Nephron progenitor cell (in vitro differentiated cells): Measurements from ENCODE around the gene SLC34A2.
"Not testable (repeated sequence)": the region's sequence is repeated elsewhere in the genome, so short reads cannot be mapped to it uniquely, and the experiment has no call there.

Experiments used
- DNase-seq: peaks from one replicate; pipeline ENCODE4 v3.0.0; 2021
- H3K27ac Mint-ChIP-seq: 2 replicates; pipeline ENCODE4 v1.8.0; 2021; ENCODE audit warnings: mild to moderate bottlenecking, moderate library complexity, mixed read lengths
- H3K27me3 Mint-ChIP-seq: 2 replicates; pipeline ENCODE4 v1.8.0; 2021; ENCODE audit warnings: mild to moderate bottlenecking, low read depth, mixed read lengths; ENCODE audit not compliant: poor library complexity
- H3K36me3 Mint-ChIP-seq: 2 replicates; pipeline ENCODE4 v1.8.0; 2021; ENCODE audit warnings: low read depth, mixed read lengths
- H3K4me1 Mint-ChIP-seq: 2 replicates; pipeline ENCODE4 v1.8.0; 2021; ENCODE audit warnings: mixed read lengths
- H3K4me3 Mint-ChIP-seq: 2 replicates; pipeline ENCODE4 v1.8.0; 2021; ENCODE audit warnings: mild to moderate bottlenecking, moderate library complexity, mixed read lengths
- H3K9me3 Mint-ChIP-seq: 2 replicates; pipeline ENCODE4 v1.8.0; 2021; ENCODE audit warnings: mild to moderate bottlenecking, moderate library complexity, mixed read lengths
- TF ChIP-seq, protein P1 (sequence below): fragments of 200-600 bp; sonication (generic); IDR thresholded peaks from 2 replicates; pipeline ENCODE4 v1.5.0; 2021; ENCODE audit warnings: antibody characterized with exemption

Gene SLC34A2

DNA sequence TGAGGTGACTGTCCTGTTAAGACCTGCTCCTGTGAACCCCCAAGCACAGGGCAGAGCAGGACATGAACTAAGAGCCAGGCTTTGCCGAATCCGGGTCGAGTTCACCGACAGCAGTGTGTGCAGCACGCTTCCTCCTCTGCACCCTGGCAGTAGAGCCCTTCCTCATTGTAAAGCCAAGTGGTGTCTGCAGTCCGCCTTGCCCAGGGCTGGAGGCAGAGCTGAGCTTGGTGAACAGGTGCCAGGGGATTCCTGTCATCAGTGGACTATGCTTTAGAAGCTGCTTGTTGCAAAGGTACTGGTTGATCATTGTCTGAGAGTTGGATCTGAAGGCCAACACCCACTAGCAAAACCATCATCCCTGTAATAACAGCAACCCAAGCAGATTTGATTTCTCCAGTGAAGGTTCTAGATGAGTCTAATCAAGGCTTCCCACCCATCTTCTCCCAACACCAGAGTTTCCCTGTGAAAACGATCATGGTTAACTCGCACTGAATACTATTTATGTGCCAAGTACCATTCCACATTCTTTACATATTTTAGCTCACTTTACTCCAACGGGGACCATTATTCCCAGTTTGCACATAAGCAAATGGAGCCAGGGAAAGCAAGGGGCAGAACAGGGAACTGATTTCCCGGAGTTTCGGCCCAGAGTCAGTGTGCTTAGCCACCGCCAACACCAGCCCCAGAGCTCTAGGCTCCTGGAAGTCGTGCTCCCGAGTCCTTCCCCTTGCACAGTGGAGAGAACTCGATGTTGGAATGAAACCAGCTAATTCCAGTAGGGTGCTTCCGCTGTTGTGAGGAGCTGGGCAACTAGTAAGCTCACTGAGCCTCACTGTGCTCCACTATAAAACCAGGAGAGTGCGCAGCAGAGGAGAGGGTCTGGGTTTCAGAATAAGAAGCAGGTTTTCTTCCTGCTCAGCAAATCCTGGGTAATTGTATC, 1.4 kb upstream of the SLC34A2 start:
- peak overlapping the region; percentile 80 for H3K4me3 Mint-ChIP-seq
- no peak for DNase-seq
- TF ChIP-seq, protein P1, sequence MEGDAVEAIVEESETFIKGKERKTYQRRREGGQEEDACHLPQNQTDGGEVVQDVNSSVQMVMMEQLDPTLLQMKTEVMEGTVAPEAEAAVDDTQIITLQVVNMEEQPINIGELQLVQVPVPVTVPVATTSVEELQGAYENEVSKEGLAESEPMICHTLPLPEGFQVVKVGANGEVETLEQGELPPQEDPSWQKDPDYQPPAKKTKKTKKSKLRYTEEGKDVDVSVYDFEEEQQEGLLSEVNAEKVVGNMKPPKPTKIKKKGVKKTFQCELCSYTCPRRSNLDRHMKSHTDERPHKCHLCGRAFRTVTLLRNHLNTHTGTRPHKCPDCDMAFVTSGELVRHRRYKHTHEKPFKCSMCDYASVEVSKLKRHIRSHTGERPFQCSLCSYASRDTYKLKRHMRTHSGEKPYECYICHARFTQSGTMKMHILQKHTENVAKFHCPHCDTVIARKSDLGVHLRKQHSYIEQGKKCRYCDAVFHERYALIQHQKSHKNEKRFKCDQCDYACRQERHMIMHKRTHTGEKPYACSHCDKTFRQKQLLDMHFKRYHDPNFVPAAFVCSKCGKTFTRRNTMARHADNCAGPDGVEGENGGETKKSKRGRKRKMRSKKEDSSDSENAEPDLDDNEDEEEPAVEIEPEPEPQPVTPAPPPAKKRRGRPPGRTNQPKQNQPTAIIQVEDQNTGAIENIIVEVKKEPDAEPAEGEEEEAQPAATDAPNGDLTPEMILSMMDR = no peak
- peaks cover 62% of the 10 kb centered on the region for H3K27me3 Mint-ChIP-seq
- peaks cover 3% of the 10 kb centered on the region for H3K9me3 Mint-ChIP-seq
- H3K27ac Mint-ChIP-seq = no peak overlapping the region
- H3K4me1 Mint-ChIP-seq = peaks cover 15% of the 10 kb centered on the region
- no peaks in the 10 kb centered on the region for H3K36me3 Mint-ChIP-seq

DNA sequence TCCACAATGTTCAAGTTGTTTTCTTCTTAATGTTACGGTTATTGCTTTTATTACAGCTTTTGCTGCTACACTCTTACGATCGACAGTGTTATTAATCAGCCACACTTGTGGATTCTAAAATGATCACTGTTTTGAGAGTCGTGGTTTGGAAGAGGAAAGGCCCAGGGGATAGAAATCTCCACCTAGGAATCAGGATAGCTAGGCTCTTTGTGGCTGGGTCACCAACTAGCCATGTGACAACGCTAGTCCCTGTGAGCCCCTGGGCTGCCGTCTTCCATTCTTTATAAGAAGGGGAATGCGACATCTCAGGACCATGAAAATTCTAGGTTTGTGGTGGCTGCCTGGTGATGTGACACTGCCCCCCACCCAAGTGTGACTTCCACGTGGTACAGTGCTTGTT, 380 bp downstream of the SLC34A2 start:
- Mint-ChIP-seq H3K4me1 (peaks cover 15% of the 10 kb centered on the region), H3K36me3 (no peaks in the 10 kb centered on the region), H3K9me3 (peaks cover 3% of the 10 kb centered on the region), H3K27me3 (peaks cover 63% of the 10 kb centered on the region), H3K27ac (no peak overlapping the region), H3K4me3 (peak overlapping the region; percentile 80)
- no peak for DNase-seq
- TF ChIP-seq, protein P1 = no peak

DNA sequence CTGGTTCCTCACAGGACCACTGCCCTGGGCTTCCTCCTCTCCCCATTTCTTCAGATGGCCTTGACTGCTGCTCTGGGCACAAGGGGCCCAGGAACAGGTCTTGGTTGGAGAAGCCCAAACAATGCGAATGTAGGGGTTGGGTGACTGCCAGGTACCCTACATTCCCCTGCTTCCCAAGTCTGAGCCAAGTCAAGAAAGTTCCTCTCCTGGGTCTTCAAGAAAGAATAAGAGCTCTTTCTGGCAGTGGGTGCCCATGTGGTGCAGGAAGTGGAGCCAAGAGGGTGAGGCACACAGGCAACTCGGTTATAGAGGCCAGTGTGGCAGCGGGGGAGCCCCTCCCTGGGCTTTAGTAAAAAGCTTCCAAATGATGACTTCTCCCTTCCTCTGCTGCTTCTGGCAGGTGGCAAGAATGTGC, 2.7 kb downstream of the SLC34A2 start:
- Mint-ChIP-seq H3K27me3 (peaks cover 64% of the 10 kb centered on the region), H3K9me3 (peaks cover 3% of the 10 kb centered on the region), H3K4me3 (no peak overlapping the region), H3K4me1 (peaks cover 15% of the 10 kb centered on the region), H3K27ac (no peak overlapping the region), H3K36me3 (no peaks in the 10 kb centered on the region)
- DNase-seq = no peak
- TF ChIP-seq, protein P1 = no peak

DNA sequence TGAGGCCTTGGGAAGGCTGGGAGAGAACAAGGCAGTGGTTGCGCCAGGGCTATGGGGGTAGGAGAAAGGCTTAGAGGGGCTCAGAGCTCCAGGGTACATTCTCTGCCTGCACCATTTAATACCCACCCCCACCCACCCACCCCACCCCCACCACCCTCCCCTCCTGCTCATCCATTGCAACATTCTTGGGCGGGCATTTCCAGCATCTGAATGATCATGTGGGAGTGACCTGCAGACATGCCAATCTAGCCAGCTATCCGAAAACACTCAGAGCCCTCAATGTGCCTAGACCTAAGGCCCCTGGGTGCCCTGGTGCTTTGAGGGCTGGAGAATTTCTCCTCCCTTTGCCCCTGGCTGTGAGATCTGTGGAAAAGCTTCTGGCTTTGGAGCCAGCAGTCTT, 3.1 kb downstream of the SLC34A2 start:
- no peak for DNase-seq
- H3K27ac Mint-ChIP-seq = no peak overlapping the region
- H3K4me3 Mint-ChIP-seq = no peak overlapping the region
- H3K36me3 Mint-ChIP-seq = no peaks in the 10 kb centered on the region
- H3K9me3 Mint-ChIP-seq = peaks cover 3% of the 10 kb centered on the region
- TF ChIP-seq, protein P1 = no peak
- peaks cover 60% of the 10 kb centered on the region for H3K27me3 Mint-ChIP-seq
- peaks cover 17% of the 10 kb centered on the region for H3K4me1 Mint-ChIP-seq

DNA sequence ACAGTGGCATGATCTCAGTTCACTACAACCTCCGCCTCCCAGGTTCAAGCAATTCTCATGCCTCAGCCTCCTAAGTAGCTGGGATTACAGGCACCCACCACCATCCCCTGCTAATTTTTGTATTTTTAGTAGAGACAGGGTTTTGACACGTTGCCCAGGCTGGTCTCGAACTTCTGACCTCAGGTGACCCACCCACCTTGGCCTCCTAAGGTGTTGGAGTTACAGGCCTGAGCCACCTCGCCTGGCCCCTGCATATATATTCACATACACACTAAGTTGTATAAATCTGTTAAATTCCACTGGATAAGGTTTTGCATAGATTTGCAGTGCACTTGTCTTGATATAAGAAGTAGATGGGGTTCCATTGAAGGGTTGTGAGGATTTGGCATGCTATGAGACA, 5.8 kb downstream of the SLC34A2 start:
- H3K27ac Mint-ChIP-seq, H3K4me3 Mint-ChIP-seq, H3K9me3 Mint-ChIP-seq, H3K36me3 Mint-ChIP-seq, DNase-seq: not testable (repeated sequence)
- Mint-ChIP-seq H3K4me1 (peaks cover 16% of the 10 kb centered on the region), H3K27me3 (peaks cover 34% of the 10 kb centered on the region)

DNA sequence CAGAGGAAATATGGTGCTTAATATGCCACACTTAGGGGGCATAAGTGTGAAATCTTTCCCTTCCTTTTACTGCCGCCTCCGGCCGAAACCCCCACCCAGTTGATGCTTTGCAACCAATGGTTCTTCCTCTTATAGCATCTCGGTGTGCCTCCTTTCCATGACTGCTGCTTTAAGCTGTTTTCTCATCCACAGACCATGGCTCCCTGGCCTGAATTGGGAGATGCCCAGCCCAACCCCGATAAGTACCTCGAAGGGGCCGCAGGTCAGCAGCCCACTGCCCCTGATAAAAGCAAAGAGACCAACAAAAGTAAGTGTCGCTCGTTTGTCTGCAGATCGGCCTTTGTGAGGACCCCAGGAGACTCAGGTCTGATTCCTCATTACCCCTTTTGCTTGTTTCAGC, 6.7 kb downstream of the SLC34A2 start:
- DNase-seq = no peak
- no peaks in the 10 kb centered on the region for H3K36me3 Mint-ChIP-seq
- H3K27me3 Mint-ChIP-seq = peaks cover 25% of the 10 kb centered on the region
- no peak overlapping the region for H3K4me3 Mint-ChIP-seq
- H3K27ac Mint-ChIP-seq = no peak overlapping the region
- H3K9me3 Mint-ChIP-seq = no peaks in the 10 kb centered on the region
- H3K4me1 Mint-ChIP-seq = peaks cover 9% of the 10 kb centered on the region
- TF ChIP-seq, protein P1 = no peak
